ENCODE data around the gene PCGF1. TPM values are rescaled to one million over a fixed set of nuclear protein-coding genes. Genes with fewer than 3 reads are reported as not detected.

PCGF1 gene
- total and polyA plus RNA-seq, 2 of the 4 experiments (the other 2 are of a cell fraction), result 23.4 to 31.4 TPM

DNA sequence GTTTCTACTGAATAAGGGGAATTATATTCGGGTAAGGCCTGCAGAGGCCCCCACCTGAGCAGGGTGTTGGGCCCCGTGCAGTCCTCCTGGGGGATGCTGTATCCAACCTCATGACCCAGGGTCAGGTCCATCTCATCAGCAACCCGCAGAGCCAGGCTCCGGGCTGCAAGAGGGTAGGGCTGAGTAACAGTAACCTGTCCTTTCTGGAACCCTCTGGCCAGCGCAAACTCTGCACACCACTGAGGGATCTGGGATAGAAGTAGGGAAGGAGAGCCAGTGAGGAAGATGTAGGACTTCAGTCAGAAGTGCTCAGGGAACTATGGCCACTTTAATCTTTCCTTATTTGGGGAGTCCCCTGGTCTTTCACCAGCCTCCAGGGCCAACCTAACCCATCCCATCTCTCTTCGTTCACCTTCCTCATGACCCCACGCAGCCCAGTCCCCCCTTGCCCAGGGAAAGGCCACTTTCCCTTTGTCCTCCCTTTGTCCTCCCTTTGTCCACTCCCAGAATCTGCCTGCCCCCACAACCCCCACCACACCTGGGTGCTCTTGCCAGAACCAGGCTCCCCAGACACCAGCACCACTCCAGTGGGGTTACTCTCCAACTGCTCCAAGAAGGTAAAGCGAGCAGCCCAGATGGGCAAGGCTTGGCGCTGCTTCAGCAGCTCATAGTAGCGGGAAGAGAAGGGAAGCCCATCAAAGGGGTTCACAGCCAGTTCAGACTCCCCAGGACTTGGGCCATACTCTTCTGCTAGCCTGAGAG lies 17.6 kb upstream of the PCGF1 start:
- Histone ChIP-seq H4K5ac (ENCODE audit: low read depth, low read length) (no peak overlapping the region), H3K27ac (ENCODE audit: insufficient read depth, low read length) (no peak overlapping the region), H3K79me1 (ENCODE audit: low read depth in 1 of 2, low read length in 2 of 2) (peaks cover 16 to 34% of the 10 kb centered on the region in 2 experiments; a peak in 2 of 4 replicates), H2AK9ac (replicated peaks; ENCODE audit: low read depth, low read length, poor library complexity) (no peak overlapping the region), H3K23ac (ENCODE audit: low read depth, low read length) (no peak overlapping the region), H2BK15ac (ENCODE audit: low read depth, low read length) (no peak overlapping the region), H3K56ac (ENCODE audit: extremely low read depth, insufficient read depth, low read length) (no peak overlapping the region), H3K14ac (replicated peaks; ENCODE audit: low read depth, low read length) (no peak overlapping the region), H2AFZ (replicated peaks; ENCODE audit: low read length, poor library complexity) (no peak overlapping the region), H3K18ac (ENCODE audit: low read depth, low read length) (no peak overlapping the region), H2BK20ac (ENCODE audit: low read depth, low read length) (no peak overlapping the region), H4K8ac (ENCODE audit: low read depth in 2 of 2, low read length in 2 of 2) (no peak overlapping the region), H2BK5ac (ENCODE audit: low read depth, low read length, poor library complexity, severe bottlenecking) (no peak overlapping the region), H3K27me3 (ENCODE audit: control insufficient read depth, insufficient read depth, low read length) (peaks cover 22% of the 10 kb centered on the region), H4K20me1 (ENCODE audit: insufficient read depth, low read length) (peaks cover 13% of the 10 kb centered on the region), H3K4me3 (ENCODE audit: insufficient read depth, low read depth, low read length) (no peak overlapping the region), H3K4me2 (ENCODE audit: low read depth, low read length) (no peak overlapping the region), H3K9ac (ENCODE audit: low read depth, low read length) (no peak overlapping the region), H3K4me1 (ENCODE audit: control insufficient read depth, insufficient read depth, low read length) (peaks cover 5% of the 10 kb centered on the region), H4K91ac (ENCODE audit: insufficient read depth, low read depth, low read length) (no peak overlapping the region), H3K9me3 (ENCODE audit: control insufficient read depth, insufficient read depth, low read length) (no peaks in the 10 kb centered on the region), H3K36me3 (ENCODE audit: control insufficient read depth, insufficient read depth, low read length) (peaks cover 27% of the 10 kb centered on the region), H2BK120ac (ENCODE audit: low read depth, low read length) (no peak overlapping the region), H3K9me1 (ENCODE audit: insufficient read depth, low read length) (peaks cover 9% of the 10 kb centered on the region), H2AK5ac (ENCODE audit: low read depth, low read length) (no peak overlapping the region), H3K4ac (ENCODE audit: low read depth, low read length) (no peak overlapping the region)
- in situ Hi-C loops (cut with MboI; ENCODE audit: low sequenced_read_pairs) (no loop called here), intact Hi-C loops (cut with micrococcal nuclease) (no loop called here), dilution Hi-C loops (cut with HindIII; ENCODE audit: low sequenced_read_pairs, unreplicated experiment) (no loop called here)
- WGBS, 2 experiments (ENCODE audit: extremely low coverage in 2 of 2, insufficient read length in 1 of 2), result 96% methylated on average over 4 of the region's 10 CpGs; no CpG with 5 or more reads in 1 of the 2 experiments
- BruUV-seq (replicated peaks), result no TSS peak
- POLR2A ChIA-PET (ENCODE audit: unreplicated experiment), result no interaction called here
- DNase-seq (no peak), ATAC-seq (ENCODE audit: low read depth) (no peak)
- CTCF ChIA-PET, result no interaction called here
- TF ChIP-seq, protein P1, sequence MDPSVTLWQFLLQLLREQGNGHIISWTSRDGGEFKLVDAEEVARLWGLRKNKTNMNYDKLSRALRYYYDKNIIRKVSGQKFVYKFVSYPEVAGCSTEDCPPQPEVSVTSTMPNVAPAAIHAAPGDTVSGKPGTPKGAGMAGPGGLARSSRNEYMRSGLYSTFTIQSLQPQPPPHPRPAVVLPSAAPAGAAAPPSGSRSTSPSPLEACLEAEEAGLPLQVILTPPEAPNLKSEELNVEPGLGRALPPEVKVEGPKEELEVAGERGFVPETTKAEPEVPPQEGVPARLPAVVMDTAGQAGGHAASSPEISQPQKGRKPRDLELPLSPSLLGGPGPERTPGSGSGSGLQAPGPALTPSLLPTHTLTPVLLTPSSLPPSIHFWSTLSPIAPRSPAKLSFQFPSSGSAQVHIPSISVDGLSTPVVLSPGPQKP (IDR thresholded peaks at IDR 0.05; ENCODE audit: borderline replicate concordance, low read depth, low read length), result no peak
- TF ChIP-seq NFE2L2 (IDR thresholded peaks at IDR 0.05; ENCODE audit: low read depth, low read length) (no peak), POLR2A (IDR thresholded peaks at IDR 0.05; ENCODE audit: low read depth, low read length) (no peak), SMC3 (IDR thresholded peaks at IDR 0.05; ENCODE audit: low read depth, low read length) (no peak), RAD21 (IDR thresholded peaks at IDR 0.05; ENCODE audit: low read length) (no peak)
